ENCODE measurements around the gene ZNF155. TPM values are rescaled to one million over a fixed set of nuclear protein-coding genes. Genes with fewer than 3 reads are reported as not detected.

Gene ZNF155
- polyA plus RNA-seq, 2 of the 4 experiments (the other 2 are of a cell fraction): 3.9 to 6.6 TPM

DNA sequence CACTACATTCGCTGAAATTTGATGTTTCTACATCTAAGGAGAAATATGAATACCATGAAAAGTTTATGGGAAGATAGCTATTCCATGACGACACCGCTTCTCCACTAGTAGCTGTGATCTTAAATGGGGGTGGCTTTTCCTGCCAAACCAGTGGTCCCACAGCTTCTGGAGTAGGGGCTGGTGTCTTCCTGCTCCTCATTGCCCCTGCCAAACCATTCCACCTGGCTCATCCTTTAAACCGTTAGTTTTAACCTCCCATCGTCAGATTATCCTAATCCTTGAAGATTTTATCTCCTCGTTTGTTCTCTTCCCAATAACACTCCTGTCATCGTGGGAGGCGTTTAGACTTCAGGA lies 18.2 kb downstream of the ZNF155 start:
- POLR2A ChIA-PET: no interaction called here
- 28% methylated on average over 8 of the region's 8 CpGs for WGBS (ENCODE audit: missing lambda C conversion rate)
- Histone ChIP-seq H3K4me1 (no peaks in the 10 kb centered on the region), H3K27ac (peak overlapping the region; percentile 74 to 83), H3K4me2 (peak overlapping the region; percentile 71), H3K9me3 (peaks cover 53% of the 10 kb centered on the region), H3K4me3 (peak overlapping the region; percentile 66)
- ATAC-seq: peak; percentile 3 to 4; a peak in 4 of 6 replicates
- FAIRE-seq: no peak
- TF ChIP-seq RFX5 (IDR thresholded peaks at IDR 0.05) (0 out of 2 replicates have a peak, but pooled peaks have one; percentile 10), RNF2 (IDR thresholded peaks at IDR 0.05; ENCODE audit: borderline replicate concordance, low read depth) (no peak)
- CTCF ChIA-PET: interaction anchor here (1.3 kb wide), 1 partner anchor 19 kb away, joined by 4 read pairs; the partner anchor contains the start of gene ZNF155
- DNase-seq (ENCODE audit: low read depth in 1 of 2, low spot score in 1 of 2): peak in 1 of 2 experiments; percentile 8

DNA sequence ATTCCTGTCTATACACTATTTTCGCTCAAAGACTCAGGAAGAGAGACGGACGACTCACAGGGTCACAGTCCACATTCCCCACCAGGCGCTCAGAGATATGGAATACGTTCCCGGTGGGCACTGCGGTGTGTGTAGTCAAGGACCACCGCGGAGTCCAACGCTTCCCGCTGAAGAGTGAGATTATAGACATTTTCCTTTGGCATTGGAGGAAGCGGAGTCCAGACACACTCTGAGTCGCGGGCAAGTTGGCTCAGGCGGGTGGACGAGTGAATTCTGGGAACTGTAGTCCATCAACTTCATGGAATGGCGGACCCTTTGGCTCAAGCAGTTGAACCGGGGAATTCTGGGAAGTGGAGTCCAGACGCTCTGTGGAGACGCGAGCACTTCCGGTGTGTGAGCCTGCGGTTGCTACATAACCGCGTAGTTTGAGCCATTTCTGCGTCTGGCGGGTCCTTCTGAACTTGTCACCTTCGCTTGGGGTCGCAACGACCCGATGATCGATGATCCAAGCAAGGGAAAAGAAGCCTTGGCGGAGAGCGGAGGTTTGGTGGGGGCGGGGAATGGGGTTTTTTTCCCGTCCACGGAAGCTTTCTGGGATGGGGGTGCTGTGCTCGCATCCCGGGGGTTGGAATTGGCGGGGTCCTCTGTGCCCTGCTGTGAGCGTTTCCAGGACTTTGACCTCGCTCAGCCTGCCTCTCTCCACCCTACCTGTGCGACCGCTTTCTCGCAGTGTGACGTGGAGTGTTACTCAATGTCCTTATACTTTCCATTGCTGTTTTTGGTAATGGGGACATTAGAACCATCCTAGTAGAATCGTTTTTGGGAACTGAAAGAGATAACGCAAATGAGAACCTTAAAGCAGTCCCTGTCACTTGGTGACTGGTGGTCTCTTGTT lies 18.8 kb downstream of the ZNF155 start, which contains the start of gene ZNF230:
Gene ZNF230 (plus strand): TSS at position 392 of the 895 bp plus-strand sequence. CDS start 4,122 bp downstream, outside the sequence.
- ATAC-seq (peak; percentile 98 to 99), DNase-seq (ENCODE audit: low read depth in 1 of 2, low spot score in 1 of 2) (peak; percentile 97 to 98), FAIRE-seq (peak; percentile 97)
- H3K27ac ChIP-seq: peak within 1 kb of the TSS; percentile 74 to 83
- TF ChIP-seq, protein P1, sequence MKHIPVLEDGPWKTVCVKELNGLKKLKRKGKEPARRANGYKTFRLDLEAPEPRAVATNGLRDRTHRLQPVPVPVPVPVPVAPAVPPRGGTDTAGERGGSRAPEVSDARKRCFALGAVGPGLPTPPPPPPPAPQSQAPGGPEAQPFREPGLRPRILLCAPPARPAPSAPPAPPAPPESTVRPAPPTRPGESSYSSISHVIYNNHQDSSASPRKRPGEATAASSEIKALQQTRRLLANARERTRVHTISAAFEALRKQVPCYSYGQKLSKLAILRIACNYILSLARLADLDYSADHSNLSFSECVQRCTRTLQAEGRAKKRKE (CRISPR knock-in tag; IDR thresholded peaks at IDR 0.05; ENCODE audit: low read depth): no peak
- TF ChIP-seq PHF8 (IDR thresholded peaks at IDR 0.05; ENCODE audit: borderline replicate concordance, low read depth) (peak; percentile 45; the same call in 1 of the 2 replicates), CEBPB (IDR thresholded peaks at IDR 0.05) (peak in 1 of 2 experiments; percentile 86; a peak in 2 of 4 replicates), SMC3 (IDR thresholded peaks at IDR 0.05) (no peak), SREBF2 (IDR thresholded peaks at IDR 0.05) (no peak), JUN (IDR thresholded peaks at IDR 0.05) (peak; percentile 34 to 58; a peak in 2 of 5 replicates), CHD4 (IDR thresholded peaks at IDR 0.05; ENCODE audit: borderline replicate concordance) (no peak), POLR2A (IDR thresholded peaks at IDR 0.05; ENCODE audit: low read length) (peak; percentile 49)
- TF ChIP-seq, protein P2, sequence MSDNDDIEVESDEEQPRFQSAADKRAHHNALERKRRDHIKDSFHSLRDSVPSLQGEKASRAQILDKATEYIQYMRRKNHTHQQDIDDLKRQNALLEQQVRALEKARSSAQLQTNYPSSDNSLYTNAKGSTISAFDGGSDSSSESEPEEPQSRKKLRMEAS (IDR thresholded peaks at IDR 0.05): peak; percentile 53
- peaks cover 53% of the 10 kb centered on the region for H3K9me3 ChIP-seq
- POLR2A ChIA-PET: interaction anchor here (0.5 kb wide), 1 partner anchor 1000 kb away, joined by 10 read pairs; no protein-coding TSS in a partner anchor
- peak within 1 kb of the TSS; percentile 88 for H3K4me2 ChIP-seq
- WGBS (ENCODE audit: missing lambda C conversion rate): 2% methylated on average over 43 of the region's 48 CpGs
- CTCF ChIA-PET: interaction anchor here (0.5 to 1.3 kb wide), 2 partner anchors 19 to 30 kb away, joined by 3 to 4 read pairs; partner anchors contain the start of gene ZNF155
- H3K4me3 ChIP-seq: peak within 1 kb of the TSS; percentile 66
- H3K4me1 ChIP-seq: no peaks in the 10 kb centered on the region

DNA sequence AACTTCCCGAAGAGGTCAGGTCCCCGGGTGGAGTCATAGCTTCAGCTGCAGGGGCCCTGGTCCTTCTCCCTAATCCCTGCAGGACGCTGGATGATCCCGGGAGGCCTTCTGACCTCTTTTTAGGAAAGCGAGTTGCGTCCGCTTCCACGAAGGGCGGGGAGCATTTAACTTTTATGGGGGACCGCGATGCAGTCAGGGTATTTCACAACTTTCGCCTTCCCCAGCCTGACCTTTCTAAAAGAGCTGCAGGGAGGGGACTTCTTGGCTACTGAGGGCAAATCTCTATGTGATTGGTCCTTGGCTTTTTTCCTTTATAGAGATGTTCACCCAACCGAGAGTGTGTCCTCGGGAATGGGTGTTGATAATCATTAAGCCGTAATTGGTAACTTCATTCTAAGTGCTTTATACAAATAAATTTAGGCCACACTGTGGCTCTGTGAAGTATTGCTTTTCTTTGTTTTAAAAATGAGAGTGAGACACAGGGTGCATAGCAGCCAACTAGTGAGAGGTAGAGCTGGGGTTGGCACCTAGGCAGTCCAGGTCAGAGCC lies 19.5 kb downstream of the ZNF155 start:
- FAIRE-seq (no peak), DNase-seq (ENCODE audit: low read depth in 1 of 2, low spot score in 1 of 2) (peak in 1 of 2 experiments; percentile 37), ATAC-seq (peak; percentile 51 to 53; a peak in 5 of 6 replicates)
- 11% methylated on average over 15 of the region's 15 CpGs for WGBS (ENCODE audit: missing lambda C conversion rate)
- Histone ChIP-seq H3K9me3 (peaks cover 54% of the 10 kb centered on the region), H3K4me2 (peak overlapping the region; percentile 88), H3K27ac (peak overlapping the region; percentile 74 to 83), H3K4me3 (peak overlapping the region; percentile 66), H3K4me1 (no peaks in the 10 kb centered on the region)
- ChIA-PET CTCF (interaction anchor here (0.5 kb wide), 1 partner anchor 31 kb away, joined by 3 read pairs; no protein-coding TSS in a partner anchor), POLR2A (interaction anchor here (0.5 kb wide), 1 partner anchor 1000 kb away, joined by 10 read pairs; no protein-coding TSS in a partner anchor)
- TF ChIP-seq CBX8 (IDR thresholded peaks at IDR 0.05) (no peak), HOXB5 (CRISPR knock-in tag; IDR thresholded peaks at IDR 0.05) (no peak), EHF (CRISPR knock-in tag; IDR thresholded peaks at IDR 0.05) (no peak), MYC (IDR thresholded peaks at IDR 0.05; ENCODE audit: borderline replicate concordance, low read length) (no peak), FOXS1 (CRISPR knock-in tag; IDR thresholded peaks at IDR 0.05) (no peak), HOXA7 (CRISPR knock-in tag; IDR thresholded peaks at IDR 0.05) (no peak), CEBPB (IDR thresholded peaks at IDR 0.05) (no peak), NR3C1 (IDR thresholded peaks at IDR 0.05) (no peak), NPAS2 (CRISPR knock-in tag; IDR thresholded peaks at IDR 0.05; ENCODE audit: borderline replicate concordance) (no peak), POLR2A (IDR thresholded peaks at IDR 0.05; ENCODE audit: low read length) (no peak), EP300 (IDR thresholded peaks at IDR 0.05) (no peak), NFE2L2 (conservative IDR thresholded peaks at IDR 0.05; ENCODE audit: low read length) (no peak), MAFK (IDR thresholded peaks at IDR 0.05; ENCODE audit: partially characterized antibody) (no peak), RNF2 (IDR thresholded peaks at IDR 0.05; ENCODE audit: borderline replicate concordance, low read depth) (no peak), TP53 (CRISPR knock-in tag; IDR thresholded peaks at IDR 0.05) (no peak)
- TF ChIP-seq, protein P2 (IDR thresholded peaks at IDR 0.05): no peak
- TF ChIP-seq, protein P3, sequence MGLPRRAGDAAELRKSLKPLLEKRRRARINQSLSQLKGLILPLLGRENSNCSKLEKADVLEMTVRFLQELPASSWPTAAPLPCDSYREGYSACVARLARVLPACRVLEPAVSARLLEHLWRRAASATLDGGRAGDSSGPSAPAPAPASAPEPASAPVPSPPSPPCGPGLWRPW (IDR thresholded peaks at IDR 0.05): no peak
- TF ChIP-seq, protein P4, sequence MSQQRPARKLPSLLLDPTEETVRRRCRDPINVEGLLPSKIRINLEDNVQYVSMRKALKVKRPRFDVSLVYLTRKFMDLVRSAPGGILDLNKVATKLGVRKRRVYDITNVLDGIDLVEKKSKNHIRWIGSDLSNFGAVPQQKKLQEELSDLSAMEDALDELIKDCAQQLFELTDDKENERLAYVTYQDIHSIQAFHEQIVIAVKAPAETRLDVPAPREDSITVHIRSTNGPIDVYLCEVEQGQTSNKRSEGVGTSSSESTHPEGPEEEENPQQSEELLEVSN (IDR thresholded peaks at IDR 0.05; ENCODE audit: borderline replicate concordance, low read depth): no peak
- TF ChIP-seq, protein P1 (CRISPR knock-in tag; IDR thresholded peaks at IDR 0.05; ENCODE audit: low read depth): no peak

Measured in A549 (cell line).